Keratinocyte (primary cell): ENCODE results near the gene PAMR1.

Experiments used
- EZH2 ChIP-seq: IDR thresholded peaks from one replicate; pipeline ENCODE4 v1.6.1; 2012; ENCODE audit warnings: inconsistent platforms, mild to moderate bottlenecking, low read length, moderate library complexity
- TF ChIP-seq, protein P1 (sequence below), 3 experiments: IDR thresholded peaks in 1 of 3; conservative IDR thresholded peaks in 1 of 3; optimal IDR thresholded peaks in 1 of 3; 2 replicates in 2 of 3; 3 replicates in 1 of 3; pipeline versions ENCODE3 to v1.5.1; 2011; ENCODE audit warnings: low read length in 3 of 3, mild to moderate bottlenecking in 3 of 3, moderate library complexity in 2 of 3, control low read depth in 1 of 3, inconsistent platforms in 1 of 3; ENCODE audit not compliant: insufficient read depth in 2 of 3; ENCODE audit errors: extremely low read depth in 1 of 3

DNA sequence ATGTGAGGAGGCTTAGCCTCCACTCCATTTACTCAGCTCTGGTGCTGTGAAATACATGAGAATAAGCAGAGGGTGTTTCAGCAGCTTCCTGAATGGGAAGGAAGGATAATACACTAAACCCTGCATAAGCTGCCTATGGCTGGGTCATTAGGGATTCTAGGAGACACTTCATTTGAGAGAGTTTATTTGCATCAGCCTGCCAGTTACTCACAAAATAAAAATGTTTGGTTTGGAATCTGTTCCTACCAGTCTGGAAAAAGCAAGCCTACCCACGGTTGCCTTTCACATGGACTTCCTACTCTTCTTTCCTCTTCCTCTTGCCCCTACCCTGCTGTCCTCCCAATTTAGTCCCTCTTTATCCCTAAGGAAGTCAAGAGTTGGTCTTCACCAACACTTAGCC is 126.5 kb downstream of the PAMR1 start:
- TF ChIP-seq, protein P1, sequence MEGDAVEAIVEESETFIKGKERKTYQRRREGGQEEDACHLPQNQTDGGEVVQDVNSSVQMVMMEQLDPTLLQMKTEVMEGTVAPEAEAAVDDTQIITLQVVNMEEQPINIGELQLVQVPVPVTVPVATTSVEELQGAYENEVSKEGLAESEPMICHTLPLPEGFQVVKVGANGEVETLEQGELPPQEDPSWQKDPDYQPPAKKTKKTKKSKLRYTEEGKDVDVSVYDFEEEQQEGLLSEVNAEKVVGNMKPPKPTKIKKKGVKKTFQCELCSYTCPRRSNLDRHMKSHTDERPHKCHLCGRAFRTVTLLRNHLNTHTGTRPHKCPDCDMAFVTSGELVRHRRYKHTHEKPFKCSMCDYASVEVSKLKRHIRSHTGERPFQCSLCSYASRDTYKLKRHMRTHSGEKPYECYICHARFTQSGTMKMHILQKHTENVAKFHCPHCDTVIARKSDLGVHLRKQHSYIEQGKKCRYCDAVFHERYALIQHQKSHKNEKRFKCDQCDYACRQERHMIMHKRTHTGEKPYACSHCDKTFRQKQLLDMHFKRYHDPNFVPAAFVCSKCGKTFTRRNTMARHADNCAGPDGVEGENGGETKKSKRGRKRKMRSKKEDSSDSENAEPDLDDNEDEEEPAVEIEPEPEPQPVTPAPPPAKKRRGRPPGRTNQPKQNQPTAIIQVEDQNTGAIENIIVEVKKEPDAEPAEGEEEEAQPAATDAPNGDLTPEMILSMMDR (optimal IDR thresholded peaks at IDR 0.05 in 1 of 3, IDR thresholded peaks at IDR 0.05 in 1 of 3, conservative IDR thresholded peaks at IDR 0.05 in 1 of 3; ENCODE audit: extremely low read depth in 1 of 3, insufficient read depth in 2 of 3, low read length in 3 of 3) = no peak
- TF ChIP-seq EZH2 = no peak
